ENCODE data around the gene DDAH2. TPM values are rescaled to one million over a fixed set of nuclear protein-coding genes. Genes with fewer than 3 reads are reported as not detected.

The DDAH2 gene
- total RNA-seq, 1 experiment from 2014 or later, result 43.4 TPM

DNA sequence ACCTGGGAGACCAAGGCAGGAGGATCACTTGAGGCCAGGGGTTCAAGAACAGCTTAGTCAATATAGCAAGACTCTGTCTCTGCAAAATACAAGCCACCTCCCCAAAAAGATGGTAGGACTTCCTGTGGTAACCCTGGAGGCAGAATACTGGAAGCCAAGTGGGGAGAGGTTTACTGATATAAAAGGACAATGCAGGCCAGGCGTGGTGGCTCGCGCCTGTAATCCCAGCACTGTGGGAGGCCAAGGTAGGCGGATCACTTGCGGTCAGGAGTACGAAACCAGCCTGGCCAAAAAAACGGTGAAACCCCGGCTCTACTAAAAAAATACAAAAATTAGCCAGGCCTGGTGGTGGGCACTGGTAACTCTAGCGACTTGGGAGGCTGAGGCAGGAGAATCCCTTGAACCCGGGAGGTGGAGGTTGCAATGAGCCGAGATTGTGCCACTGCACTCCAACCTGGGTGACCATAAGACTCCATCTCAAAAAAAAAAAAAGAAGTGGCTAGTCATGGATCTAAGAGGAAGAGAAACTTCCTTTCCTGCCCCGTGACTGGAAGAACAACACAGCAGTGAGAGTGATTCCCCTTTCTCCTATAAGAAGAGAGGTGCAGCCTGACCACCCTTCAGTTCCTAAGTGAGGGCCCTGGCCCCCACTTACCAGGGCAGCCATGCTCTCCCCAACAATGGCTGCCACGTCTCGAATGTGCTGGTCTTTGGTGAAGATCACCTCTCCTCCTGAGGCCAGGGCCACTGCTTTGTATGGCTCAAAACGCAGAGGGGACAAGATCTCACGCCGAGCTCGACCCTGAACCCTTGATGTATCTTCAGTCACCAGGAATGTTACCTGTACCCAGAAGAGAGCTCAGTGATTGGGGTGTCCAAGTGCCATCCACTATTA, 39.5 kb upstream of the DDAH2 start:
- Histone ChIP-seq H3K36me3 (ENCODE audit: control insufficient read depth in 1 of 2, insufficient read depth in 2 of 2, low read length in 2 of 2) (no peaks in the 10 kb centered on the region), H3K79me2 (ENCODE audit: insufficient read depth, low read length) (no peaks in the 10 kb centered on the region), H3K4me3 (replicated peaks in 1 of 2; ENCODE audit: low read depth in 1 of 2, low read length in 2 of 2) (no peak overlapping the region), H3K9me2 (ENCODE audit: insufficient read depth) (no peaks in the 10 kb centered on the region), H2AFZ (ENCODE audit: low read depth, low read length, poor library complexity, severe bottlenecking) (no peak overlapping the region), H4K20me1 (ENCODE audit: insufficient read depth) (no peaks in the 10 kb centered on the region), H3K4me1 (ENCODE audit: control insufficient read depth in 1 of 2, insufficient read depth in 2 of 2, low read length in 2 of 2) (peaks cover 14 to 38% of the 10 kb centered on the region in 2 experiments; a peak in 3 of 4 replicates), H3K9me3 (ENCODE audit: control insufficient read depth in 1 of 2, insufficient read depth in 1 of 2, low read depth in 1 of 2, low read length in 2 of 2) (no peaks in the 10 kb centered on the region), H3K27me3 (ENCODE audit: insufficient read depth, low read length) (no peaks in the 10 kb centered on the region), H3K9ac (ENCODE audit: low read length) (no peak overlapping the region), H3K27ac (ENCODE audit: low read depth, low read length) (no peak overlapping the region), H3K4me2 (ENCODE audit: low read length) (no peak overlapping the region)
- POLR2A ChIA-PET, result interaction anchor here (0.9 to 2.1 kb wide), 2 partner anchors 53 to 59 kb away, joined by 3 to 18 read pairs; partner anchors contain the start of genes HSPA1B and LY6G6D
- intact Hi-C loops (cut with micrococcal nuclease), result loop anchor here (1.0 kb wide), 1 partner anchor 88 kb away; no protein-coding TSS in a partner anchor
- no TSS peak for BruUV-seq (replicated peaks)
- ATAC-seq (no peak), DNase-seq (ENCODE audit: low read depth, low spot score) (no peak)
- TF ChIP-seq RAD21 (IDR thresholded peaks at IDR 0.05; ENCODE audit: low read depth), result no peak
- TF ChIP-seq SP1 (IDR thresholded peaks at IDR 0.05; ENCODE audit: low read depth), result no peak
- no peak for TF ChIP-seq YY1 (IDR thresholded peaks at IDR 0.05; ENCODE audit: extremely low read depth, insufficient replicate concordance, low read depth, low read length)
- TF ChIP-seq CEBPB (IDR thresholded peaks at IDR 0.05; ENCODE audit: low read depth), result no peak
- TF ChIP-seq, protein P1, sequence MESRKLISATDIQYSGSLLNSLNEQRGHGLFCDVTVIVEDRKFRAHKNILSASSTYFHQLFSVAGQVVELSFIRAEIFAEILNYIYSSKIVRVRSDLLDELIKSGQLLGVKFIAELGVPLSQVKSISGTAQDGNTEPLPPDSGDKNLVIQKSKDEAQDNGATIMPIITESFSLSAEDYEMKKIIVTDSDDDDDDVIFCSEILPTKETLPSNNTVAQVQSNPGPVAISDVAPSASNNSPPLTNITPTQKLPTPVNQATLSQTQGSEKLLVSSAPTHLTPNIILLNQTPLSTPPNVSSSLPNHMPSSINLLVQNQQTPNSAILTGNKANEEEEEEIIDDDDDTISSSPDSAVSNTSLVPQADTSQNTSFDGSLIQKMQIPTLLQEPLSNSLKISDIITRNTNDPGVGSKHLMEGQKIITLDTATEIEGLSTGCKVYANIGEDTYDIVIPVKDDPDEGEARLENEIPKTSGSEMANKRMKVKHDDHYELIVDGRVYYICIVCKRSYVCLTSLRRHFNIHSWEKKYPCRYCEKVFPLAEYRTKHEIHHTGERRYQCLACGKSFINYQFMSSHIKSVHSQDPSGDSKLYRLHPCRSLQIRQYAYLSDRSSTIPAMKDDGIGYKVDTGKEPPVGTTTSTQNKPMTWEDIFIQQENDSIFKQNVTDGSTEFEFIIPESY (IDR thresholded peaks at IDR 0.05; ENCODE audit: extremely low read depth, insufficient replicate concordance, low read length), result no peak
- TF ChIP-seq, protein P2, sequence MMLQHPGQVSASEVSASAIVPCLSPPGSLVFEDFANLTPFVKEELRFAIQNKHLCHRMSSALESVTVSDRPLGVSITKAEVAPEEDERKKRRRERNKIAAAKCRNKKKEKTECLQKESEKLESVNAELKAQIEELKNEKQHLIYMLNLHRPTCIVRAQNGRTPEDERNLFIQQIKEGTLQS (IDR thresholded peaks at IDR 0.05), result no peak
- no peak for TF ChIP-seq FOSL1 (IDR thresholded peaks at IDR 0.05; ENCODE audit: low read depth)
- no peak for TF ChIP-seq POLR2AphosphoS5 (IDR thresholded peaks at IDR 0.05; ENCODE audit: low read depth, low read length)
- no peak for TF ChIP-seq CBX3 (IDR thresholded peaks at IDR 0.05; ENCODE audit: low read depth)
- TF ChIP-seq SRF (IDR thresholded peaks at IDR 0.05; ENCODE audit: low read depth), result no peak
- no peak for TF ChIP-seq JUND (IDR thresholded peaks at IDR 0.05)
- no peak for TF ChIP-seq POLR2A (IDR thresholded peaks at IDR 0.05; ENCODE audit: borderline replicate concordance, extremely low read depth, insufficient read depth, insufficient read length)
- TF ChIP-seq EZH2 (IDR thresholded peaks at IDR 0.05), result no peak
- no peak for TF ChIP-seq ELF1 (IDR thresholded peaks at IDR 0.05; ENCODE audit: borderline replicate concordance, low read depth)
- RAD21 ChIA-PET (ENCODE audit: low non-redundant PET in 1 of 2, low total read pairs in 2 of 2, uncharacterized antibody in 2 of 2, unreplicated experiment in 2 of 2), result interaction anchor here in 1 of 2 experiments (0.5 kb wide), 1 partner anchor 62 kb away, joined by 3 read pairs; no protein-coding TSS in a partner anchor
- CTCF ChIA-PET, result interaction anchor here (0.9 to 2.2 kb wide), 6 partner anchors 29 to 65 kb away, joined by 3 to 25 read pairs (median 11); partner anchors contain the start of genes ABHD16A, DDAH2, HSPA1B and LSM2
